Choroid plexus epithelial cell (primary cell): ENCODE measurements around the gene ARHGAP32.

Experiments
- DNase-seq: peaks from one replicate; pipeline ENCODE4 v3.0.0-alpha.2; 2010; ENCODE audit warnings: low read depth
- H3K4me3 ChIP-seq: 2 replicates; pipeline ENCODE4 v1.5.1; 2011; ENCODE audit warnings: low read depth, mild to moderate bottlenecking, control low read depth, low read length, moderate library complexity
- CTCF ChIP-seq: conservative IDR thresholded peaks from 2 replicates; pipeline ENCODE4 v1.5.1; 2011; ENCODE audit warnings: low read depth, mild to moderate bottlenecking, control low read depth, inconsistent platforms, low read length, moderate library complexity

Gene ARHGAP32

GRCh38 chr11:129192150-129192549 is at the start of gene ARHGAP32:
ARHGAP32 (minus strand) TSS chr11:129192325; CDS start chr11:129192198, 127 bp downstream.
- no peak within 1 kb of the TSS for H3K4me3 ChIP-seq
- no peak for DNase-seq
- no peak for TF ChIP-seq CTCF

- DNase-seq = no peak
- TF ChIP-seq CTCF = no peak
- H3K4me3 ChIP-seq = no peak overlapping the region
Observed at GRCh38 chr11:129239207-129239606, 47.1 kb upstream of the ARHGAP32 start.

- no peak for DNase-seq
- TF ChIP-seq CTCF = no peak
Observed at GRCh38 chr11:129237880-129238638, 45.9 kb upstream of the ARHGAP32 start.

GRCh38 chr11:129237456-129237855 is 45.3 kb upstream of the ARHGAP32 start:
- H3K4me3 ChIP-seq = no peak overlapping the region
- TF ChIP-seq CTCF = no peak
- no peak for DNase-seq

More at GRCh38 chr11:129237880-129238638, 45.9 kb upstream of the ARHGAP32 start:
- H3K4me3 ChIP-seq = no peak overlapping the region

- TF ChIP-seq CTCF = no peak
- no peak for DNase-seq
- no peak overlapping the region for H3K4me3 ChIP-seq
Observed at GRCh38 chr11:129236850-129237249, 44.7 kb upstream of the ARHGAP32 start.

GRCh38 chr11:129234978-129235377 is 42.9 kb upstream of the ARHGAP32 start:
- H3K4me3 ChIP-seq = no peak overlapping the region
- no peak for TF ChIP-seq CTCF
- DNase-seq = no peak

GRCh38 chr11:129230006-129230405 is 37.9 kb upstream of the ARHGAP32 start:
- DNase-seq = peak; percentile 39
- no peak overlapping the region for H3K4me3 ChIP-seq
- no peak for TF ChIP-seq CTCF
